T-cell (primary cell): Measurements from ENCODE around the gene MFSD11. TPM values are rescaled to one million over a fixed set of nuclear protein-coding genes. Genes with fewer than 3 reads are reported as not detected.
"Not testable (repeated sequence)": the region's sequence is repeated elsewhere in the genome, so short reads cannot be mapped to it uniquely, and the experiment has no call there.

ENCODE experiments used
- ATAC-seq, 4 experiments: fragments of 200-7000 bp in 3 of 4; fragments of 150-1000 bp in 1 of 4; cut with Tn5 transposase; replicated peaks in 1 of 4; 1 replicate in 3 of 4; 2 replicates in 1 of 4; pipeline ENCODE4 v1.10.0; 2021; ENCODE audit warnings: moderate library complexity in 3 of 4, mild to moderate bottlenecking in 2 of 4, moderate number of reproducible peaks in 1 of 4
- CTCF ChIA-PET, 2 donors: fragments of 300-600 bp; sonication (Branson Sonifier 250); formaldehyde crosslinking; loops; one replicate each; lab custom pipeline; 2022; ENCODE audit warnings: antibody characterized with exemption in 2 of 2; lab: Charles Lee
- POLR2A ChIA-PET, 2 donors: fragments of 300-600 bp; sonication (Branson Sonifier 250); formaldehyde crosslinking; loops; one replicate each; lab custom pipeline; 2022; ENCODE audit warnings: antibody characterized with exemption in 2 of 2; lab: Charles Lee
- DNase-seq, 35 experiments: peaks; one replicate each; pipeline versions ENCODE4 v3.0.0 to v3.0.0-alpha.2; 2013 to 2023
- H3K27ac ChIP-seq: one replicate; pipeline ENCODE4 v1.5.1; 2013; ENCODE audit warnings: low read length
- H3K27me3 ChIP-seq, 2 experiments: replicated peaks in 1 of 2; 1 replicate in 1 of 2; 2 replicates in 1 of 2; pipeline versions ENCODE4 v1.6.1 to v1.7.0; 2013; ENCODE audit warnings: low read length in 1 of 2, mixed read lengths in 1 of 2; ENCODE audit not compliant: control insufficient read depth in 2 of 2, insufficient read depth in 2 of 2; ENCODE audit errors: extremely low read depth in 1 of 2
- H3K36me3 ChIP-seq, 2 donors: 1 replicate in 1 of 2; 2 replicates in 1 of 2; pipeline versions ENCODE4 v1.6.1 to v1.7.0; 2013; ENCODE audit warnings: low read length in 1 of 2; ENCODE audit not compliant: control insufficient read depth in 2 of 2, insufficient read depth in 1 of 2; ENCODE audit errors: extremely low read depth in 1 of 2
- H3K4me1 ChIP-seq, 2 experiments: 1 replicate in 1 of 2; 2 replicates in 1 of 2; pipeline versions ENCODE4 v1.6.1 to v1.7.0; 2013; ENCODE audit warnings: low read length in 2 of 2, mixed read lengths in 1 of 2; ENCODE audit not compliant: insufficient read depth in 2 of 2, control insufficient read depth in 1 of 2; ENCODE audit errors: extremely low read depth in 1 of 2
- H3K4me3 ChIP-seq, 2 donors: 1 replicate in 1 of 2; 2 replicates in 1 of 2; pipeline versions ENCODE4 v1.5.1 to v1.7.0; 2013; ENCODE audit warnings: mild to moderate bottlenecking in 2 of 2, low read length in 1 of 2, moderate library complexity in 1 of 2; ENCODE audit not compliant: control insufficient read depth in 1 of 2; ENCODE audit errors: extremely low read depth in 1 of 2
- H3K9me3 ChIP-seq: 2 replicates; pipeline ENCODE4 v1.7.0; 2013
- H3K27ac Mint-ChIP-seq, 2 donors: one replicate each; pipeline ENCODE4 v1.8.0; 2020 to 2021; ENCODE audit warnings: mild to moderate bottlenecking in 2 of 2, mixed read lengths in 2 of 2
- H3K27me3 Mint-ChIP-seq, 2 donors: one replicate each; pipeline ENCODE4 v1.8.0; 2021 to 2022; ENCODE audit warnings: mixed read lengths in 2 of 2
- H3K36me3 Mint-ChIP-seq: one replicate; pipeline ENCODE4 v1.8.0; 2021; ENCODE audit warnings: mixed read lengths
- H3K4me1 Mint-ChIP-seq, 3 donors: one replicate each; pipeline ENCODE4 v1.8.0; 2020 to 2022; ENCODE audit warnings: mixed read lengths in 3 of 3, mild to moderate bottlenecking in 1 of 3
- H3K4me3 Mint-ChIP-seq, 3 donors: one replicate each; pipeline ENCODE4 v1.8.0; 2020 to 2022; ENCODE audit warnings: mild to moderate bottlenecking in 3 of 3, mixed read lengths in 3 of 3, moderate library complexity in 3 of 3
- H3K9me3 Mint-ChIP-seq, 3 donors: one replicate each; pipeline ENCODE4 v1.8.0; 2020 to 2022; ENCODE audit warnings: mixed read lengths in 3 of 3
- WGBS: methylation state at CpG from one replicate; pipeline ENCODE4 v1.1.5; 2013; ENCODE audit warnings: missing lambda C conversion rate; ENCODE audit not compliant: insufficient coverage; 5-methylcytosine and 5-hydroxymethylcytosine counted together
- total RNA-seq, 35 experiments: library from RNA in 6 of 35; stranded (reverse) in 6 of 35; fragments of 120-200 nt in 1 of 35; gene quantifications; one replicate each; pipeline versions ENCODE4 v1.2.1 to v1.2.4 and lab custom pipeline; 2013 to 2026

MFSD11 gene
- total RNA-seq, 5 donors from 2014 or later (not counting 1 experiment from before 2014, with no cell fraction given), result 30.5 to 41.5 (median 34.6) TPM

- WGBS, result 89% methylated on average over 13 of the region's 16 CpGs
- Mint-ChIP-seq H3K36me3 (no peaks in the 10 kb centered on the region), H3K4me3 (no peak overlapping the region), H3K4me1 (peaks cover 0 to 16% (median 0%) of the 10 kb centered on the region in 3 donors), H3K27ac (no peak overlapping the region), H3K27me3 (no peaks in the 10 kb centered on the region), H3K9me3 (no peaks in the 10 kb centered on the region)
- CTCF ChIA-PET, result interaction anchor here in 1 of 2 donors (0.6 kb wide), 1 partner anchor 9 kb away, joined by 4 read pairs; no protein-coding TSS in a partner anchor
- no peaks in the 10 kb centered on the region for H3K36me3 ChIP-seq
- peaks cover 0 to 5% of the 10 kb centered on the region in 2 experiments for H3K27me3 ChIP-seq
- H3K4me1 ChIP-seq, result peaks cover 0 to 28% of the 10 kb centered on the region in 2 experiments
- DNase-seq (no peak), ATAC-seq (no peak)
- POLR2A ChIA-PET, result no interaction called here
- H3K4me3 ChIP-seq, result no peak overlapping the region
- no peak overlapping the region for H3K27ac ChIP-seq
- H3K9me3 ChIP-seq, result no peaks in the 10 kb centered on the region
Measured at GRCh38 chr17:76695059-76695831, 42.7 kb upstream of the MFSD11 start.

- H3K36me3 ChIP-seq, result no peaks in the 10 kb centered on the region
- Mint-ChIP-seq H3K27ac (no peak overlapping the region), H3K4me1 (peaks cover 0 to 18% (median 0%) of the 10 kb centered on the region in 3 donors), H3K36me3 (no peaks in the 10 kb centered on the region), H3K4me3 (no peak overlapping the region), H3K9me3 (no peaks in the 10 kb centered on the region), H3K27me3 (no peaks in the 10 kb centered on the region)
- H3K4me3 ChIP-seq, result no peak overlapping the region
- no peaks in the 10 kb centered on the region for H3K9me3 ChIP-seq
- H3K27ac ChIP-seq, result no peak overlapping the region
- CTCF ChIA-PET, result no interaction called here
- no peak for ATAC-seq
- H3K27me3 ChIP-seq, result peaks cover 0 to 5% of the 10 kb centered on the region in 2 experiments
- peaks cover 0 to 34% of the 10 kb centered on the region in 2 experiments for H3K4me1 ChIP-seq
- 77% methylated on average over 19 of the region's 25 CpGs for WGBS
- POLR2A ChIA-PET, result no interaction called here
- no peak for DNase-seq
Measured at GRCh38 chr17:76696763-76697701, 40.9 kb upstream of the MFSD11 start.

GRCh38 chr17:76697702-76698465 lies 40.0 kb upstream of the MFSD11 start:
- ATAC-seq, result no peak
- 88% methylated on average over 12 of the region's 17 CpGs for WGBS

GRCh38 chr17:76698466-76698977 lies 39.4 kb upstream of the MFSD11 start:
- H3K4me3 Mint-ChIP-seq, DNase-seq, H3K4me3 ChIP-seq, ATAC-seq, H3K27ac Mint-ChIP-seq, H3K27ac ChIP-seq, H3K9me3 Mint-ChIP-seq, H3K36me3 ChIP-seq, H3K36me3 Mint-ChIP-seq, H3K27me3 Mint-ChIP-seq, POLR2A ChIA-PET, H3K9me3 ChIP-seq, H3K27me3 ChIP-seq: not testable (repeated sequence)
- CTCF ChIA-PET, result interaction anchor here (0.6 kb wide), 2 partner anchors 109 kb away, joined by 3 read pairs; no protein-coding TSS in a partner anchor
- peaks cover 0 to 18% (median 0%) of the 10 kb centered on the region in 3 donors for H3K4me1 Mint-ChIP-seq
- WGBS, result 94% methylated on average over 4 of the region's 7 CpGs
- peaks cover 0 to 34% of the 10 kb centered on the region in 2 experiments for H3K4me1 ChIP-seq

More at GRCh38 chr17:76697702-76698465, 40.0 kb upstream of the MFSD11 start:
- Histone ChIP-seq H3K4me1 (peaks cover 0 to 34% of the 10 kb centered on the region in 2 experiments), H3K27me3 (peaks cover 0 to 5% of the 10 kb centered on the region in 2 experiments), H3K27ac (no peak overlapping the region), H3K9me3 (no peaks in the 10 kb centered on the region), H3K4me3 (no peak overlapping the region), H3K36me3 (no peaks in the 10 kb centered on the region)
- peaks cover 0 to 18% (median 0%) of the 10 kb centered on the region in 3 donors for H3K4me1 Mint-ChIP-seq
- H3K9me3 Mint-ChIP-seq, result no peaks in the 10 kb centered on the region
- no peak overlapping the region for H3K4me3 Mint-ChIP-seq
- no peaks in the 10 kb centered on the region for H3K27me3 Mint-ChIP-seq
- POLR2A ChIA-PET, result no interaction called here
- no peak overlapping the region for H3K27ac Mint-ChIP-seq
- DNase-seq, result no peak
- CTCF ChIA-PET, result interaction anchor here in 1 of 2 donors (0.6 kb wide), 1 partner anchor 108 kb away, joined by 3 read pairs; no protein-coding TSS in a partner anchor
- H3K36me3 Mint-ChIP-seq, result no peaks in the 10 kb centered on the region

GRCh38 chr17:76700270-76700616 lies 37.7 kb upstream of the MFSD11 start:
- H3K27ac Mint-ChIP-seq, result peak overlapping the region in 1 of 2 donors; percentile 64
- H3K4me1 Mint-ChIP-seq, result peaks cover 0 to 16% (median 0%) of the 10 kb centered on the region in 3 donors
- DNase-seq (no peak), ATAC-seq (peak in 2 of 4 experiments; percentile 19 to 20)
- POLR2A ChIA-PET, result interaction anchor here in 1 of 2 donors (0.7 kb wide), 1 partner anchor 15 kb away, joined by 3 read pairs; no protein-coding TSS in a partner anchor
- H3K9me3 Mint-ChIP-seq, result no peaks in the 10 kb centered on the region
- no peaks in the 10 kb centered on the region for H3K36me3 Mint-ChIP-seq
- CTCF ChIA-PET, result no interaction called here
- Histone ChIP-seq H3K4me1 (peaks cover 0 to 34% of the 10 kb centered on the region in 2 experiments), H3K36me3 (no peaks in the 10 kb centered on the region), H3K27ac (peak overlapping the region; percentile 55), H3K27me3 (peaks cover 0 to 5% of the 10 kb centered on the region in 2 experiments), H3K4me3 (no peak overlapping the region), H3K9me3 (no peaks in the 10 kb centered on the region)
- WGBS, result 87% methylated on average over 8 of the region's 8 CpGs
- H3K4me3 Mint-ChIP-seq, result no peak overlapping the region
- no peaks in the 10 kb centered on the region for H3K27me3 Mint-ChIP-seq
